ENCODE results near the gene RUFY2.

The RUFY2 gene

DNA sequence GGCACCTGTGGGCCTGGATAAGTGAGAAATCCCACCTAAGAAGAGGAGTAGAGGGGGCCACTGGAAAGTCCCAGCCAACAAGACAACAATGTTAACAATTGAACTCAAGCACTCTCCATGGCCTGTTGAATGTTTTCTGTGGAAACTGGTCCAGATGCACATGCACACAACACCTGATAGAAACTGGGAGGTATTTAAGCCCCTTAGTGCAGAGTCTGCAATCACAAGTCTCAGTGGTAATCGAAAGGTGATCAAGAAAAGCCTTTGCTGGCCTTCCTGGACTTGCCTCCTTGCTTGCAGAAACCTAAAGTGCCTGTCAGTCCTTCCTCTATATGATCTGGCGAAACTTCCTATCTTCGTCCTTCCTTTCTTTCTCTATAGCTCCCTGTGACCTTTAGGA, 105.8 kb downstream of the RUFY2 start:
- TF ChIP-seq FOXP2 (optimal IDR thresholded peaks at IDR 0.05; ENCODE audit: borderline replicate concordance, extremely low read depth, extremely low read length, insufficient read depth), result no peak
- no peak for TF ChIP-seq POLR2AphosphoS5 (IDR thresholded peaks at IDR 0.05; ENCODE audit: low read depth, low read length)
- TF ChIP-seq, protein P1, sequence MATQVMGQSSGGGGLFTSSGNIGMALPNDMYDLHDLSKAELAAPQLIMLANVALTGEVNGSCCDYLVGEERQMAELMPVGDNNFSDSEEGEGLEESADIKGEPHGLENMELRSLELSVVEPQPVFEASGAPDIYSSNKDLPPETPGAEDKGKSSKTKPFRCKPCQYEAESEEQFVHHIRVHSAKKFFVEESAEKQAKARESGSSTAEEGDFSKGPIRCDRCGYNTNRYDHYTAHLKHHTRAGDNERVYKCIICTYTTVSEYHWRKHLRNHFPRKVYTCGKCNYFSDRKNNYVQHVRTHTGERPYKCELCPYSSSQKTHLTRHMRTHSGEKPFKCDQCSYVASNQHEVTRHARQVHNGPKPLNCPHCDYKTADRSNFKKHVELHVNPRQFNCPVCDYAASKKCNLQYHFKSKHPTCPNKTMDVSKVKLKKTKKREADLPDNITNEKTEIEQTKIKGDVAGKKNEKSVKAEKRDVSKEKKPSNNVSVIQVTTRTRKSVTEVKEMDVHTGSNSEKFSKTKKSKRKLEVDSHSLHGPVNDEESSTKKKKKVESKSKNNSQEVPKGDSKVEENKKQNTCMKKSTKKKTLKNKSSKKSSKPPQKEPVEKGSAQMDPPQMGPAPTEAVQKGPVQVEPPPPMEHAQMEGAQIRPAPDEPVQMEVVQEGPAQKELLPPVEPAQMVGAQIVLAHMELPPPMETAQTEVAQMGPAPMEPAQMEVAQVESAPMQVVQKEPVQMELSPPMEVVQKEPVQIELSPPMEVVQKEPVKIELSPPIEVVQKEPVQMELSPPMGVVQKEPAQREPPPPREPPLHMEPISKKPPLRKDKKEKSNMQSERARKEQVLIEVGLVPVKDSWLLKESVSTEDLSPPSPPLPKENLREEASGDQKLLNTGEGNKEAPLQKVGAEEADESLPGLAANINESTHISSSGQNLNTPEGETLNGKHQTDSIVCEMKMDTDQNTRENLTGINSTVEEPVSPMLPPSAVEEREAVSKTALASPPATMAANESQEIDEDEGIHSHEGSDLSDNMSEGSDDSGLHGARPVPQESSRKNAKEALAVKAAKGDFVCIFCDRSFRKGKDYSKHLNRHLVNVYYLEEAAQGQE (IDR thresholded peaks at IDR 0.05; ENCODE audit: insufficient read depth in 1 of 2, low read depth in 2 of 2, low read length in 2 of 2), result no peak
- no peak for TF ChIP-seq SIN3A (IDR thresholded peaks at IDR 0.05; ENCODE audit: borderline replicate concordance, insufficient read depth, low read length)
- TF ChIP-seq TAF1 (IDR thresholded peaks at IDR 0.05; ENCODE audit: borderline replicate concordance, insufficient read depth, low read length), result no peak

DNA sequence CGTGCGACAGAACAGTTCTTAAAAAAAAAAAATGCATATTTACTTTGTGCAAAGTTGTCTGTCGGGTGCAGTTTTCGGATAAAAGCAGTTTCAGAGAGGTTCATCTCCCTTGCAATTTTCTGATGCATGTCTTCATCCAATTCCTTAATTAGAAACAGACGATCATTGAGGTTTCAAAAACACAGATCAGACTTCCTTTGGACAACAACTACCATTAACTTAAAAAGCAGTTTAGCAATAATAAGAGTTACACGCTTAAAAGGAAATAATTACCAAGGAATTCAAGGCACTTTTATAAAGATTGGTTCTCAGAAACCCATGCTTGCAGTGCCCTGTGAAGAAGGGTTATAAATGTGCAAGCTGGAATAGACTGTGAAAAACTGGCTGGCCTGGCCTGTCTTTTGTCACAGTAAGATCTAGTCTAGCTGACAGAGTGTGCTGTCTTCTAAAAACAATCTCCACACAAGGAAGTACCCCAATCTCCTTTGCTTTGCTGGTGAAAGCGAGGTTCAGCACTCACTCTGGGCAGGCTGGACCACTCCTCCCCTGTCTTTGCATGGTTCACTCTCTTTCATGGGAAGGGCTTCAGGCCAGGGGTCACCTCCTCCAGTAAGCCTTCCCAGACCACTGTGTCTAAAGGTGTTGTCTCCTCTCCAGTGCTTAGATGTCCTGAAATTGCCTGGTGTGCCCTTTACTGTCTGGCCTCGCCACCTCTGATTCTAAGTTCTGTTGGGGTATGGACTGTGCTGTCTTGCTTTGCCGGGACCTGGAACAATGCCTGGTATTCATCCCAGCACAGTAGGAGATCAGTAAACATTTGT, 110.0 kb downstream of the RUFY2 start:
- TF ChIP-seq TAF1 (IDR thresholded peaks at IDR 0.05; ENCODE audit: borderline replicate concordance, insufficient read depth, low read length) (no peak), POLR2AphosphoS5 (IDR thresholded peaks at IDR 0.05; ENCODE audit: low read depth, low read length) (no peak), SIN3A (IDR thresholded peaks at IDR 0.05; ENCODE audit: borderline replicate concordance, insufficient read depth, low read length) (no peak), FOXP2 (optimal IDR thresholded peaks at IDR 0.05; ENCODE audit: borderline replicate concordance, extremely low read depth, extremely low read length, insufficient read depth) (no peak)
- TF ChIP-seq, protein P1 (IDR thresholded peaks at IDR 0.05; ENCODE audit: insufficient read depth in 1 of 2, low read depth in 2 of 2, low read length in 2 of 2), result no peak
